Chondrocyte (in vitro differentiated cells): ENCODE data around the gene EXOSC7. TPM values are rescaled to one million over a fixed set of nuclear protein-coding genes. Genes with fewer than 3 reads are reported as not detected.
"Not testable (repeated sequence)": the region's sequence is repeated elsewhere in the genome, so short reads cannot be mapped to it uniquely, and the experiment has no call there.

Experiments
- DNase-seq: peaks from one replicate; pipeline ENCODE4 v3.0.0; 2021; ENCODE audit warnings: mixed read lengths, low spot score
- H3K27ac Mint-ChIP-seq: one replicate; pipeline ENCODE4 v1.8.0; 2021; ENCODE audit warnings: mild to moderate bottlenecking, moderate library complexity, mixed read lengths; ENCODE audit not compliant: unreplicated experiment
- H3K27me3 Mint-ChIP-seq: 2 replicates; pipeline ENCODE4 v1.8.0; 2021; ENCODE audit warnings: low read depth, mixed read lengths
- H3K36me3 Mint-ChIP-seq: 2 replicates; pipeline ENCODE4 v1.8.0; 2021; ENCODE audit warnings: low read depth, mixed read lengths
- H3K4me1 Mint-ChIP-seq: 2 replicates; pipeline ENCODE4 v1.8.0; 2021; ENCODE audit warnings: low read depth, mild to moderate bottlenecking, mixed read lengths
- H3K4me3 Mint-ChIP-seq: one replicate; pipeline ENCODE4 v1.8.0; 2021; ENCODE audit warnings: mild to moderate bottlenecking, moderate library complexity, mixed read lengths; ENCODE audit not compliant: unreplicated experiment
- H3K9me3 Mint-ChIP-seq: 2 replicates; pipeline ENCODE4 v1.8.0; 2021; ENCODE audit warnings: low read depth, mixed read lengths
- total RNA-seq: library from RNA; stranded (reverse); gene quantifications from 3 replicates; pipeline ENCODE4 v1.2.1, GENCODE V29; 2021
- TF ChIP-seq, protein P1 (sequence below): fragments of 200-600 bp; sonication (generic); IDR thresholded peaks from 2 replicates; pipeline ENCODE4 v1.5.0; 2021; ENCODE audit warnings: antibody characterized with exemption, mild to moderate bottlenecking, moderate library complexity

EXOSC7 gene
- total RNA-seq, 1 donor from 2014 or later: 29.1 TPM

DNA sequence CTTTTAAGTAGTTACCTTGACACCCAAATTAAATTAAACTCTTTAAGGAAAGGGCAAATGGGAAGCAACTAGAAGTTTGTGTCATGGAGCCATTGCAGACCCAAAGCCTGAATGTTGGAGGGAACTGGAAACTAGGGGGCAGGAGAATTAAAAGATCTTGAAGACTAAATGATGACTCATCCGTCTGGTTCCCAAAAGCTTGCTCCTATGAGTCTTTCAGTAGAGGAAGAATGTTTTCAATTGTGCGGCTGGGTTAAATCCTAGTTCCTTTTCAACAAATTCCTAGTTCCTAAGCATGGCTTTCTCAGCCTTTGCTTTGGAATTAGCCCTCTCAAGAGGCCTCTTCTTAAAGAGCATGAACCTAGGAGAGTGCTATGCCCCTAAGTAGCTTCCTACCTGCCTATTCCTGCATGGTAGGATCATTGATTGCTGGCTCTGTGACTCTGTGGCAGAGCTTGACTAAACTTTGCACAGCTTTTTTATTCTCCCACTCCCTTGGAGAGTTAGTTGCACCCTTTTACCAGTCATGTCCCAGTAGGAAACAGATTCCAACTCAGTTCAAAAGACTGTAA is 67.8 kb downstream of the EXOSC7 start:
- no peak for DNase-seq
- no peaks in the 10 kb centered on the region for H3K27me3 Mint-ChIP-seq
- TF ChIP-seq, protein P1, sequence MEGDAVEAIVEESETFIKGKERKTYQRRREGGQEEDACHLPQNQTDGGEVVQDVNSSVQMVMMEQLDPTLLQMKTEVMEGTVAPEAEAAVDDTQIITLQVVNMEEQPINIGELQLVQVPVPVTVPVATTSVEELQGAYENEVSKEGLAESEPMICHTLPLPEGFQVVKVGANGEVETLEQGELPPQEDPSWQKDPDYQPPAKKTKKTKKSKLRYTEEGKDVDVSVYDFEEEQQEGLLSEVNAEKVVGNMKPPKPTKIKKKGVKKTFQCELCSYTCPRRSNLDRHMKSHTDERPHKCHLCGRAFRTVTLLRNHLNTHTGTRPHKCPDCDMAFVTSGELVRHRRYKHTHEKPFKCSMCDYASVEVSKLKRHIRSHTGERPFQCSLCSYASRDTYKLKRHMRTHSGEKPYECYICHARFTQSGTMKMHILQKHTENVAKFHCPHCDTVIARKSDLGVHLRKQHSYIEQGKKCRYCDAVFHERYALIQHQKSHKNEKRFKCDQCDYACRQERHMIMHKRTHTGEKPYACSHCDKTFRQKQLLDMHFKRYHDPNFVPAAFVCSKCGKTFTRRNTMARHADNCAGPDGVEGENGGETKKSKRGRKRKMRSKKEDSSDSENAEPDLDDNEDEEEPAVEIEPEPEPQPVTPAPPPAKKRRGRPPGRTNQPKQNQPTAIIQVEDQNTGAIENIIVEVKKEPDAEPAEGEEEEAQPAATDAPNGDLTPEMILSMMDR: peak; percentile 74
- H3K4me1 Mint-ChIP-seq: peaks cover 25% of the 10 kb centered on the region
- H3K4me3 Mint-ChIP-seq: no peak overlapping the region
- H3K27ac Mint-ChIP-seq: peak overlapping the region; percentile 65
- no peaks in the 10 kb centered on the region for H3K36me3 Mint-ChIP-seq
- H3K9me3 Mint-ChIP-seq: no peaks in the 10 kb centered on the region

DNA sequence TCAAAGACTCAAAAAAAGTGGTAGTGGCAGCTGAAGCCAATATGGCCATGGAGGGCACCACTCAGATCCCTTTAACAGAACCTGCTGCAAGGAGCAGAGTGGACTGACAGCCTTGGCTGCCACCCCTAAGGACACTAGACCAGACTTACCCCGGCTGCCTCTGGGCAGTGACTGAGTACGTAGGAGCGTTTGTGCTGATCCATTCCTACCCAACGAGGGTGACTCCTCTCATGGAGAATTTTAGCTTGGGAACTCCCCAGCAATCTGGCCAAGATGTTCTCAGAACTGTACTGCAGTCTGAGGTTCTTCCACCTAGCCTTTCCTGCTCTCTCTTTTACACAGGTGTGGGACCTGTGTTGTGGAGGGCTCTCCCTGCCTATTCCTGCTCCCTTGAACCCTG is 72.2 kb downstream of the EXOSC7 start:
- TF ChIP-seq, protein P1: no peak
- no peaks in the 10 kb centered on the region for H3K9me3 Mint-ChIP-seq
- no peak for DNase-seq
- no peak overlapping the region for H3K27ac Mint-ChIP-seq
- H3K27me3 Mint-ChIP-seq: no peaks in the 10 kb centered on the region
- peaks cover 15% of the 10 kb centered on the region for H3K4me1 Mint-ChIP-seq
- H3K4me3 Mint-ChIP-seq: no peak overlapping the region
- no peaks in the 10 kb centered on the region for H3K36me3 Mint-ChIP-seq

DNA sequence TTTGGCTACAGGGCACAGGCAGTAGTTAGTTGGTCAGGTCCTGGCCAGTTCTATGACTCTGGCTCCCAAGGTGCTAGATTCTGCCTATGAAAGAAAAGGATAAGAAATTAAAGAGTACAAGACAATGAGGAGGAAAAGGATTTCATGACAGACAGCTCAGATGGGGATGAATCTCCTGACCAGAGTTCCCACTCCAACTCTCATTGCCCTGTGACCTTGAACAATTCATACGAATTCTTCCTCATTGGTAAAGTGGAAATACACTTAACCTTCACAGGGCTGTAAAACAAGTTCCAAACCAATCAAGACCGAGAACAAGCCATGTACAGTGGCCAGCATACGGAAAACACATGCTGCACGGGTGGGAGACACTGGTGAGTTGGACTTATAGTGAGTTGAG is 73.8 kb downstream of the EXOSC7 start:
- H3K4me1 Mint-ChIP-seq: peaks cover 20% of the 10 kb centered on the region
- no peaks in the 10 kb centered on the region for H3K27me3 Mint-ChIP-seq
- no peaks in the 10 kb centered on the region for H3K9me3 Mint-ChIP-seq
- TF ChIP-seq, protein P1: no peak
- H3K27ac Mint-ChIP-seq: no peak overlapping the region
- H3K36me3 Mint-ChIP-seq: no peaks in the 10 kb centered on the region
- no peak overlapping the region for H3K4me3 Mint-ChIP-seq
- no peak for DNase-seq

DNA sequence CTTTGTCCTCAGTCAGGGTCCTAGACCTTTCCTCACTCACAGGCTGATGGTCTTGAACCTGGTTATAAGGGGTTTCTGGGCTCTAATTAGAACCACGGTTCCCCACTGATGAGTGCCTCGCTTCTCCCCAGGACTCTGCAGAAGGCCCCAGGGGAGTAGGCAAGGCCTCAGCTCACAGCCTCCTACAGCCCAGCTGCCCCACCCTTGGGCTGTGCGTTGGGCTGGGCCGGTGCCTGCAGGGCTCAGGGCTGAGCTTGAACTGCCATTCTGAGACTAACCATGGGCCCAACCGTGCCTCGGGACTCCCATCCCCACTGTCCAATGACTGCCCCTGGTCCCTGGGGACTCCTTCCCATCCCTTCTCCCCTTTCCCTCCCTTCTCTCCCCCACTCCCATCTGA is 75.6 kb downstream of the EXOSC7 start:
- peaks cover 32% of the 10 kb centered on the region for H3K4me1 Mint-ChIP-seq
- TF ChIP-seq, protein P1: no peak
- H3K27me3 Mint-ChIP-seq: no peaks in the 10 kb centered on the region
- no peaks in the 10 kb centered on the region for H3K9me3 Mint-ChIP-seq
- DNase-seq: no peak
- H3K36me3 Mint-ChIP-seq: no peaks in the 10 kb centered on the region
- H3K27ac Mint-ChIP-seq: no peak overlapping the region
- no peak overlapping the region for H3K4me3 Mint-ChIP-seq

DNA sequence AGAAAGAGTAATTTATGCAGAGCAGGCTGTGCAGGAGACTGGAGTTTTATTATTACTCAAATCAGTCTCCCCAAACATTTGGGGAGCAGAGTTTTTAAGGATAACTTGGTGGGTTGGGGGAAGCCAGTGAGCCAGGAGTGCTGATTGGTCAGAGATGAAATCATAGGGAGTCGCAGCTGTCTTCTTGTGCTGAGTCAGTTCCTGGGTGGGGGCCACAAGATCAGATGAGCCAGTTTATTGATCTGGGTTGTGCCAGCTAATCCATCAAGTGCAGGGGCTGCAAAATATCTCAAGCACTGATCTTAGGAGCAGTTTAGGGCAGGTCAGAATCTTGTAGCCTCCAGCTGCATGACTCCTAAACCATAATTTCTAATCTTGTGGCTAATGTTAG is 77.8 kb downstream of the EXOSC7 start:
- not testable (repeated sequence) for H3K27me3 Mint-ChIP-seq, H3K4me3 Mint-ChIP-seq, H3K9me3 Mint-ChIP-seq, H3K36me3 Mint-ChIP-seq, DNase-seq
- Mint-ChIP-seq H3K27ac (peak overlapping the region; percentile 2), H3K4me1 (peaks cover 54% of the 10 kb centered on the region)

DNA sequence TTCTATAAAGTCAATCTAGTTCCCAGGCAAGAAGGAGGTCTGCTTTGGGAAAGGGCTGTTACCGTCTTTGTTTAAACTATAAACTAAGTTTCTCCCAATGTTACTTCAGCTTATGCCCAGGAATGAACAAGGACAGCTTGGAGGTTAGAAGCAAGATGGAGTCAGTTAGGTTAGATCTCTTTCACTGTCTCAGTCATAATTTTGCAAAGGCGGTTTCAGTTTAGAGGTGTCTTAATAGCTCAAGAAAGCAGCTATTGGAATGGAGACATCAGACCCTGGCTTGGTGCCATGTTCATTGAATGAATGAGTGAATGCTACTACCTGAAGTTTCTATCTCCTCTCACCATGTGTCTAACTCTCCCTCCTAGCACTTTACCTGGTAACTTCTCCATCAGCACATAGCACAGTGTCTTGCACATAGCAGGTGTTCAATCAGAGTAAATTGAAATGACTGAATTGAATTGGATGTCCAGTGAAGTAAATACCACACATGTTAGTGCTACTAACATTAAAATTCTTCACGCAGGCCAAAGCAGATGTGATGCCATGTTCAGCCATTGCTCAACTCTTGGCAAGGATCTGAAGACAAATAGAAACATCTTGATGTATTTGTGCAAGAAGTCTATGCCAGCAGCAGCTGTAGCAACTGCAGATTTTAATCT is 78.3 kb downstream of the EXOSC7 start:
- DNase-seq: no peak
- H3K27me3 Mint-ChIP-seq: no peaks in the 10 kb centered on the region
- TF ChIP-seq, protein P1: no peak
- H3K36me3 Mint-ChIP-seq: no peaks in the 10 kb centered on the region
- H3K4me3 Mint-ChIP-seq: no peak overlapping the region
- H3K4me1 Mint-ChIP-seq: peaks cover 59% of the 10 kb centered on the region
- peak overlapping the region; percentile 91 for H3K27ac Mint-ChIP-seq
- no peaks in the 10 kb centered on the region for H3K9me3 Mint-ChIP-seq
